Measurements from ENCODE around the gene NOP16. TPM values are rescaled to one million over a fixed set of nuclear protein-coding genes. Genes with fewer than 3 reads are reported as not detected.

NOP16 gene
- total RNA-seq, 3 donors from 2014 or later = 8.5 to 13.8 (median 12.4) TPM

GRCh38 chr5:176352116-176352878, 36.1 kb downstream of the NOP16 start:
- TF ChIP-seq CTCF (IDR thresholded peaks at IDR 0.05) (no peak), POLR2AphosphoS5 (IDR thresholded peaks at IDR 0.05) (no peak), POLR2A (IDR thresholded peaks at IDR 0.05) (no peak)
- intact Hi-C loops (cut with DNase I; ENCODE audit: low total_unique reads) = no loop called here
- H3K4me3 ChIP-seq = no peak overlapping the region
- no peaks in the 10 kb centered on the region for H3K36me3 ChIP-seq
- H3K4me1 ChIP-seq = no peaks in the 10 kb centered on the region
- H3K27me3 ChIP-seq = no peaks in the 10 kb centered on the region
- H3K9me3 ChIP-seq = no peaks in the 10 kb centered on the region
- H3K27ac ChIP-seq = no peak overlapping the region
- no peak for DNase-seq (ENCODE audit: low spot score in 2 of 2)

- intact Hi-C loops (cut with DNase I; ENCODE audit: low total_unique reads) = no loop called here
- Histone ChIP-seq H3K27me3 (no peaks in the 10 kb centered on the region), H3K36me3 (no peaks in the 10 kb centered on the region), H3K4me3 (no peak overlapping the region), H3K27ac (no peak overlapping the region), H3K4me1 (no peaks in the 10 kb centered on the region), H3K9me3 (no peaks in the 10 kb centered on the region)
- DNase-seq (ENCODE audit: low spot score in 2 of 2) = no peak
- TF ChIP-seq POLR2AphosphoS5 (IDR thresholded peaks at IDR 0.05) (no peak), CTCF (IDR thresholded peaks at IDR 0.05) (no peak), POLR2A (IDR thresholded peaks at IDR 0.05) (no peak)
Observed at GRCh38 chr5:176350416-176350815, 38.0 kb downstream of the NOP16 start.

GRCh38 chr5:176342766-176343458, 45.5 kb downstream of the NOP16 start:
- Histone ChIP-seq H3K27ac (no peak overlapping the region), H3K9me3 (no peaks in the 10 kb centered on the region), H3K4me1 (no peaks in the 10 kb centered on the region), H3K4me3 (no peak overlapping the region), H3K36me3 (no peaks in the 10 kb centered on the region), H3K27me3 (no peaks in the 10 kb centered on the region)
- no peak for TF ChIP-seq POLR2A (IDR thresholded peaks at IDR 0.05)
- TF ChIP-seq POLR2AphosphoS5 (IDR thresholded peaks at IDR 0.05) = no peak
- TF ChIP-seq CTCF (IDR thresholded peaks at IDR 0.05) = no peak
- intact Hi-C loops (cut with DNase I; ENCODE audit: low total_unique reads) = no loop called here
- no peak for DNase-seq (ENCODE audit: low spot score in 2 of 2)

- Histone ChIP-seq H3K9me3 (no peaks in the 10 kb centered on the region), H3K27me3 (no peaks in the 10 kb centered on the region), H3K4me1 (no peaks in the 10 kb centered on the region), H3K27ac (no peak overlapping the region), H3K4me3 (no peak overlapping the region), H3K36me3 (no peaks in the 10 kb centered on the region)
- intact Hi-C loops (cut with DNase I; ENCODE audit: low total_unique reads) = no loop called here
- TF ChIP-seq POLR2AphosphoS5 (IDR thresholded peaks at IDR 0.05) (no peak), CTCF (IDR thresholded peaks at IDR 0.05) (no peak), POLR2A (IDR thresholded peaks at IDR 0.05) (no peak)
- DNase-seq (ENCODE audit: low spot score in 2 of 2) = no peak
Observed at GRCh38 chr5:176342158-176342483, 46.3 kb downstream of the NOP16 start.
